Central memory CD8-positive, alpha-beta T cell (primary cell): ENCODE data around the gene D2HGDH.
A peak's percentile ranks its signal among the peaks of the same experiment; 100 is the strongest.
"Not testable (repeated sequence)": the region's sequence is repeated elsewhere in the genome, so short reads cannot be mapped to it uniquely, and the experiment has no call there.

Experiments
- ATAC-seq: fragments of 150-1000 bp; cut with Tn5 transposase; replicated peaks from 2 replicates; pipeline ENCODE4 v1.10.0; 2022; ENCODE audit warnings: mild to moderate bottlenecking, moderate FRiP score, moderate number of reproducible peaks; ENCODE audit not compliant: poor library complexity, severe bottlenecking; ENCODE audit errors: extremely low read depth
- DNase-seq, 2 donors: peaks; one replicate each; pipeline ENCODE4 v3.0.0; 2021; ENCODE audit warnings: low spot score in 2 of 2
- H3K27ac Mint-ChIP-seq: one replicate; pipeline ENCODE4 v1.8.0; 2022; ENCODE audit warnings: low read depth, mild to moderate bottlenecking, moderate library complexity, mixed read lengths
- H3K27me3 Mint-ChIP-seq: one replicate; pipeline ENCODE4 v1.8.0; 2022; ENCODE audit warnings: mixed read lengths
- H3K36me3 Mint-ChIP-seq: one replicate; pipeline ENCODE4 v1.8.0; 2022; ENCODE audit warnings: mild to moderate bottlenecking, moderate library complexity, mixed read lengths; ENCODE audit not compliant: insufficient read depth
- H3K4me1 Mint-ChIP-seq: one replicate; pipeline ENCODE4 v1.8.0; 2022; ENCODE audit warnings: mixed read lengths
- H3K4me3 Mint-ChIP-seq: one replicate; pipeline ENCODE4 v1.8.0; 2022; ENCODE audit warnings: mild to moderate bottlenecking, moderate library complexity, mixed read lengths
- H3K9me3 Mint-ChIP-seq: one replicate; pipeline ENCODE4 v1.8.0; 2022; ENCODE audit warnings: mixed read lengths

The D2HGDH gene

DNA sequence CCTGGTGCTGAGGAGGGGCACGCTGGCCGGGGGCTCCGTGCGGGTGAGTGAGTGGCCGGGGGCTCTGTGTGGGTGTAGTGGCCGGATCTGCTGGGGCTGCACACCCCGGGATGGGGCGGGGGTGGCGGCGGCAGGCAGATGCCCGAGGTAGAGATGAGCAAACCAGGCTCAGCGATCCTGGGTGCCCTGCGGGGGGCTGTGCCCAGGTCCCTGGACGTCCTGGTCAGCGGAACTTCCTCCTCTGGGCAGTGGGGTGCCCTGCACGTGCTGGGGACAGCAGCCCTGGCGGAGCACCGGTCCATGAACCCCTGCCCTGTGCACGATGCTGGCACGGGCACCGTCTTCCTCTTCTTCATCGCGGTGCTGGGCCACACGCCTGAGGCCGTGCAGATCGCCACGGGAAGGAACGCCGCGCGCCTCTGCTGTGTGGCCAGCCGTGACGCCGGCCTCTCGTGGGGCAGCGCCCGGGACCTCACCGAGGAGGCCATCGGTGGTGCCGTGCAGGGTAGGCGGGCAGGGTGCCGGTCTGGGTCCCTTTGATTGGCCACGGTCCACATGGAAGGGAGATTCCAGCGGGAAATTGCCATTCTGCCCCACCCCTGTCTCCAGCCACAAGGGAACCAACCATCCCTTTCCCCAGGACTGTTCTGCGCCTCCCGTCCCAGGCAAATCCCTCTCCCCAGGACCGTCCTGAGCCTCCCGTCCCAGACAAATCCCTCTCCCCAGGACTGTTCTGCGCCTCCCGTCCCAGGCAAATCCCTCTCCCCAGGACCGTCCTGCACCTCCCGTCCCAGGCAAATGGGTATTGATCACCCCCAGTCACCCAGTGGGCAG lies 80.4 kb downstream of the D2HGDH start:
- H3K9me3 Mint-ChIP-seq, result no peaks in the 10 kb centered on the region
- no peak overlapping the region for H3K4me3 Mint-ChIP-seq
- H3K27ac Mint-ChIP-seq, result no peak overlapping the region
- H3K27me3 Mint-ChIP-seq, result no peaks in the 10 kb centered on the region
- H3K36me3 Mint-ChIP-seq, result peaks cover 4% of the 10 kb centered on the region
- DNase-seq (no peak), ATAC-seq (no peak)
- peaks cover 7% of the 10 kb centered on the region for H3K4me1 Mint-ChIP-seq

DNA sequence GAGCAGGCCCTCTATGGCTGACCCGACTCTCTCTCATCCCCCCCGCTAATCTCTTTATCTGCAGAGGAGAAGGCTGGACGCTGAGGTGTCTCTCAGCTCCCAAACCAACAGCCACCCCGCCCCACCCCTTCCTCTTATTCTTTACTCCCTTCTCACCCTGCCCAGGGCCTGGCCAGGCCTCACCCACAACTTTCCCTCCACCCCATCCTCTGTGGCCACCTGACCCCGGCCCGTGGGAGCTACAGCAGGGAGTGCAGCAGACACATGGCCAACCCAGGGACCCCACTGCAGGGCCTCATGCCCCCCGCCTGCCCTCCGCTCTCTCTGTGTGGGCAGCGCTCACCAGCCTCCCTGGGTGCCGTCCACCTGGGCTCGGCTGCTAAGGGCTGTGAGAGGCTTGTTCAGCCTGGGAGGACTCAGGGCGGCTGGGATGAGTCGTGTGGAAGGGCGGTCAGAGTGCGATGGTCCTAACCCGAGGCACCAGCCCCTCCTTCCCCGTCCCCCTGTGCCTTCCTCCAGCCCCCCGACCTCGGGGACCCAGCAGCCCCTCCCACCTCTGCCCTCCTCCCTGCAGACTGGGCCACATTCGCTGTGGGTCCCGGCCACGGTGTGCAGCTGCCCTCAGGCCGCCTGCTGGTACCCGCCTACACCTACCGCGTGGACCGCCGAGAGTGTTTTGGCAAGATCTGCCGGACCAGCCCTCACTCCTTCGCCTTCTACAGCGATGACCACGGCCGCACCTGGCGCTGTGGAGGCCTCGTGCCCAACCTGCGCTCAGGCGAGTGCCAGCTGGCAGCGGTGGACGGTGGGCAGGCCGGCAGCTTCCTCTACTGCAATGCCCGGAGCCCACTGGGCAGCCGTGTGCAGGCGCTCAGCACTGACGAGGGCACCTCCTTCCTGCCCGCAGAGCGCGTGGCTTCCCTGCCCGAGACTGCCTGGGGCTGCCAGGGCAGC lies 81.3 kb downstream of the D2HGDH start:
- no peaks in the 10 kb centered on the region for H3K9me3 Mint-ChIP-seq
- no peak overlapping the region for H3K4me3 Mint-ChIP-seq
- H3K27ac Mint-ChIP-seq, result no peak overlapping the region
- DNase-seq (no peak), ATAC-seq (no peak)
- H3K4me1 Mint-ChIP-seq, result peaks cover 7% of the 10 kb centered on the region
- no peaks in the 10 kb centered on the region for H3K27me3 Mint-ChIP-seq
- peaks cover 4% of the 10 kb centered on the region for H3K36me3 Mint-ChIP-seq

- no peak overlapping the region for H3K27ac Mint-ChIP-seq
- ATAC-seq, result no peak
These were observed 82.1 kb downstream of the D2HGDH start for GRCh38 chr2:241816431-241817121.

GRCh38 chr2:241817126-241817820 lies 82.8 kb downstream of the D2HGDH start:
- no peaks in the 10 kb centered on the region for H3K27me3 Mint-ChIP-seq
- H3K36me3 Mint-ChIP-seq, result peaks cover 4% of the 10 kb centered on the region
- DNase-seq (no peak), ATAC-seq (no peak)
- H3K4me1 Mint-ChIP-seq, result peaks cover 12% of the 10 kb centered on the region
- H3K27ac Mint-ChIP-seq, result peak overlapping the region; percentile 78
- H3K9me3 Mint-ChIP-seq, result no peaks in the 10 kb centered on the region
- H3K4me3 Mint-ChIP-seq, result peak overlapping the region; percentile 53

More at GRCh38 chr2:241816431-241817121, 82.1 kb downstream of the D2HGDH start:
- Mint-ChIP-seq H3K4me1 (peaks cover 12% of the 10 kb centered on the region), H3K4me3 (no peak overlapping the region), H3K9me3 (no peaks in the 10 kb centered on the region), H3K36me3 (peaks cover 4% of the 10 kb centered on the region), H3K27me3 (no peaks in the 10 kb centered on the region)
- no peak for DNase-seq

DNA sequence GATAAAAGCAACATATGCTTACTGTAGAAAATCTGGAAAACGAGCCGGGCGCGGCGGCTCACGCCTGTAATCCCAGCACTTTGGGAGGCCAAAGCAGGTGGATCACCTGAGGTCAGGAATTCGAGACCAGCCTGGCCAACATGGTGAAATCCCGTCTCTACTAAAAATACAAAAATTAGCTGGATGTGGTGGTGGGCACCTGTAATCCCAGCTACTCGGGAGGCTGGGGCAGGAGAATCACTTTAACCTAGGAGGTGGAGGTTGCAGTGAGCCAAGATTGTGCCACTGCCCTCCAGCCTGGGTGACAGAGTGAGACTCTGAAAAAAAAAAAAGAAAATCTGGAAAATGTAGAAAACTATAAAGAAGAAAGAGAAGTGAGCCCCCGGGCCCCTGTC lies 83.4 kb downstream of the D2HGDH start:
- peaks cover 17% of the 10 kb centered on the region for H3K4me1 Mint-ChIP-seq
- H3K27me3 Mint-ChIP-seq, DNase-seq, H3K9me3 Mint-ChIP-seq, H3K36me3 Mint-ChIP-seq, ATAC-seq: not testable (repeated sequence)
- peak overlapping the region; percentile 78 for H3K27ac Mint-ChIP-seq
- H3K4me3 Mint-ChIP-seq, result peak overlapping the region; percentile 53
